ENCODE data around the gene GBE1. TPM values are rescaled to one million over a fixed set of nuclear protein-coding genes. Genes with fewer than 3 reads are reported as not detected.

Gene GBE1
- total RNA-seq, 1 experiment from 2014 or later: 12.7 TPM

GRCh38 chr3:81734742-81735141 lies 26.7 kb downstream of the GBE1 start:
- H3K27me3 Mint-ChIP-seq (ENCODE audit: unreplicated experiment): no peaks in the 10 kb centered on the region
- CTCF ChIA-PET: no interaction called here
- no peaks in the 10 kb centered on the region for H3K36me3 Mint-ChIP-seq (ENCODE audit: insufficient read depth, unreplicated experiment)
- intact Hi-C loops (cut with micrococcal nuclease; ENCODE audit: unreplicated experiment): no loop called here
- no peak overlapping the region for H3K4me3 Mint-ChIP-seq (ENCODE audit: low read depth, unreplicated experiment)
- no peaks in the 10 kb centered on the region for H3K4me1 Mint-ChIP-seq (ENCODE audit: low read depth, unreplicated experiment)
- TF ChIP-seq CTCF (IDR thresholded peaks at IDR 0.05; ENCODE audit: unreplicated experiment): no peak
- DNase-seq: no peak
- no TSS peak for BruUV-seq (replicated peaks)
- no peak overlapping the region for H3K27ac Mint-ChIP-seq (ENCODE audit: unreplicated experiment)
- no peaks in the 10 kb centered on the region for H3K9me3 Mint-ChIP-seq (ENCODE audit: low read depth, unreplicated experiment)

DNA sequence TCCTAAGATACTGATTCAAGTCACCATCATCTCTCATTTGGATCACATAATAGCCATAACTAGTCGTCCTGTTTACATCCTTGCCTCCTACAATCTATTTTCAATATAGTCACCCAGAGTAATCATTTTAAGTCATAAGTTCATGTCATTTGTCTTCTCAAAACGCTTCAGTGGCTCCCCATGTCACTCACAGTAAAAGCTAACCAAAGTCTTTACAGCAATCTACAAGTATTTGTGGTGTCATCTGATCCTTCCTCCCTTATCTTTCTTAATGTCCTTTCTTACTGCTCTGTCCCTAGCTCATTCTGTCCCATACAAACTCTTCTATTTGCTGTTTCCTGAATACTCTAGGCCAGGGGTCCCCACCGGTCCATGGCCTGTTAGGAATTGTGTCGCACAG lies 28.8 kb downstream of the GBE1 start:
- DNase-seq: no peak
- no TSS peak for BruUV-seq (replicated peaks)
- intact Hi-C loops (cut with micrococcal nuclease; ENCODE audit: unreplicated experiment): no loop called here
- no peaks in the 10 kb centered on the region for H3K36me3 Mint-ChIP-seq (ENCODE audit: insufficient read depth, unreplicated experiment)
- no peaks in the 10 kb centered on the region for H3K9me3 Mint-ChIP-seq (ENCODE audit: low read depth, unreplicated experiment)
- H3K27ac Mint-ChIP-seq (ENCODE audit: unreplicated experiment): no peak overlapping the region
- TF ChIP-seq CTCF (IDR thresholded peaks at IDR 0.05; ENCODE audit: unreplicated experiment): no peak
- no peaks in the 10 kb centered on the region for H3K4me1 Mint-ChIP-seq (ENCODE audit: low read depth, unreplicated experiment)
- no peak overlapping the region for H3K4me3 Mint-ChIP-seq (ENCODE audit: low read depth, unreplicated experiment)
- CTCF ChIA-PET: no interaction called here
- no peaks in the 10 kb centered on the region for H3K27me3 Mint-ChIP-seq (ENCODE audit: unreplicated experiment)

- Mint-ChIP-seq H3K27ac (ENCODE audit: unreplicated experiment) (no peak overlapping the region), H3K9me3 (ENCODE audit: low read depth, unreplicated experiment) (no peaks in the 10 kb centered on the region), H3K4me3 (ENCODE audit: low read depth, unreplicated experiment) (no peak overlapping the region), H3K4me1 (ENCODE audit: low read depth, unreplicated experiment) (no peaks in the 10 kb centered on the region), H3K36me3 (ENCODE audit: insufficient read depth, unreplicated experiment) (no peaks in the 10 kb centered on the region), H3K27me3 (ENCODE audit: unreplicated experiment) (no peaks in the 10 kb centered on the region)
- DNase-seq: no peak
- intact Hi-C loops (cut with micrococcal nuclease; ENCODE audit: unreplicated experiment): no loop called here
- TF ChIP-seq CTCF (IDR thresholded peaks at IDR 0.05; ENCODE audit: unreplicated experiment): no peak
- BruUV-seq (replicated peaks): no TSS peak
- CTCF ChIA-PET: no interaction called here
Observed at GRCh38 chr3:81728766-81729544, 32.5 kb downstream of the GBE1 start.

GRCh38 chr3:81726735-81727134 lies 34.7 kb downstream of the GBE1 start:
- CTCF ChIA-PET: no interaction called here
- Mint-ChIP-seq H3K4me1 (ENCODE audit: low read depth, unreplicated experiment) (peaks cover 8% of the 10 kb centered on the region), H3K4me3 (ENCODE audit: low read depth, unreplicated experiment) (no peak overlapping the region), H3K36me3 (ENCODE audit: insufficient read depth, unreplicated experiment) (no peaks in the 10 kb centered on the region), H3K27me3 (ENCODE audit: unreplicated experiment) (no peaks in the 10 kb centered on the region), H3K27ac (ENCODE audit: unreplicated experiment) (no peak overlapping the region), H3K9me3 (ENCODE audit: low read depth, unreplicated experiment) (no peaks in the 10 kb centered on the region)
- intact Hi-C loops (cut with micrococcal nuclease; ENCODE audit: unreplicated experiment): no loop called here
- no peak for TF ChIP-seq CTCF (IDR thresholded peaks at IDR 0.05; ENCODE audit: unreplicated experiment)
- DNase-seq: no peak
- BruUV-seq (replicated peaks): no TSS peak
